ENCODE results near the gene WSCD2. TPM values are rescaled to one million over a fixed set of nuclear protein-coding genes. Genes with fewer than 3 reads are reported as not detected.

The WSCD2 gene
- total and polyA plus RNA-seq, 2 donors (not counting 1 experiment from before 2014, with no cell fraction given): 1.1 to 5.9 TPM

DNA sequence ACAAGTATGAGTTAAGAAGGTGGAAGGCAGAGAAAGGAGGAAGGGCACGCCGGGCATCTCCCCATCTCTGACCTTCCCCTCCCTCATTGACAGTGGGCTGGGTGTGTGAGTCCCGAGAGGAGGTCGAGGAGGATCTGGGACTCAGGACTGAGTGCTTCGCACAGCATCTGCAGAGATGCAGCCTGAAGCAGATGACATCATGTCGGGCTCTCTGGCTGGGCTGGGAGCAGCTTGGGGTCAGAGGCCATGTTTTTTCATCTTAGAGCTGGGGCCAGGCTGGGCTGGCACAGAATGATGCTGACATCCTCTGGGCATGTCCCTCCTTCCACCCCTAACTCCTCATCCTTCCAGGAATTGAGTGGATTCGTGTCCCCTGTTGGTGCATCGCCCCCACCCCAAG, 166.6 kb downstream of the WSCD2 start:
- Mint-ChIP-seq H3K27me3 (peaks cover 28% of the 10 kb centered on the region), H3K27ac (no peak overlapping the region), H3K4me1 (no peaks in the 10 kb centered on the region), H3K4me3 (no peak overlapping the region), H3K9me3 (ENCODE audit: insufficient read depth) (no peaks in the 10 kb centered on the region)
- Histone ChIP-seq H3K9ac (ENCODE audit: low read length) (no peak overlapping the region), H3K27me3 (replicated peaks in 1 of 4; ENCODE audit: control extremely low read depth in 1 of 4, control insufficient read depth in 3 of 4, insufficient read depth in 4 of 4, low read length in 3 of 4) (no peaks in the 10 kb centered on the region), H3K4me3 (ENCODE audit: control extremely low read depth in 1 of 5, extremely low read depth in 1 of 5, insufficient read depth in 1 of 5, low read depth in 2 of 5, low read length in 4 of 5) (no peak overlapping the region), H3K79me2 (ENCODE audit: control insufficient read depth, insufficient read depth, low read length) (no peaks in the 10 kb centered on the region), H2AFZ (ENCODE audit: insufficient read depth, low read depth, low read length, poor library complexity, severe bottlenecking) (no peak overlapping the region), H4K20me1 (ENCODE audit: control insufficient read depth, insufficient read depth, low read length, poor library complexity, severe bottlenecking) (no peaks in the 10 kb centered on the region), H3K27ac (ENCODE audit: low read length in 2 of 2) (no peak overlapping the region), H3K4me2 (replicated peaks; ENCODE audit: low read depth, low read length, poor library complexity, severe bottlenecking) (no peak overlapping the region), H3K9me3 (ENCODE audit: control extremely low read depth in 1 of 3, control insufficient read depth in 2 of 3, insufficient read depth in 1 of 3, low read length in 2 of 3) (peaks cover 0 to 8% (median 0%) of the 10 kb centered on the region in 3 donors), H3K4me1 (ENCODE audit: control insufficient read depth in 2 of 2, insufficient read depth in 2 of 2, low read length in 2 of 2) (no peaks in the 10 kb centered on the region), H3K36me3 (replicated peaks in 1 of 2; ENCODE audit: control extremely low read depth in 1 of 2, control insufficient read depth in 1 of 2, extremely low read depth in 1 of 2, insufficient read depth in 2 of 2, low read length in 1 of 2) (no peaks in the 10 kb centered on the region)
- CTCF ChIA-PET: no interaction called here
- POLR2A ChIA-PET: no interaction called here
- WGBS (ENCODE audit: insufficient coverage): 90% methylated on average over 7 of the region's 8 CpGs
- ATAC-seq (ENCODE audit: low read depth) (no peak), DNase-seq (no peak)
- intact Hi-C loops (cut with micrococcal nuclease): no loop called here
- TF ChIP-seq, protein P1, sequence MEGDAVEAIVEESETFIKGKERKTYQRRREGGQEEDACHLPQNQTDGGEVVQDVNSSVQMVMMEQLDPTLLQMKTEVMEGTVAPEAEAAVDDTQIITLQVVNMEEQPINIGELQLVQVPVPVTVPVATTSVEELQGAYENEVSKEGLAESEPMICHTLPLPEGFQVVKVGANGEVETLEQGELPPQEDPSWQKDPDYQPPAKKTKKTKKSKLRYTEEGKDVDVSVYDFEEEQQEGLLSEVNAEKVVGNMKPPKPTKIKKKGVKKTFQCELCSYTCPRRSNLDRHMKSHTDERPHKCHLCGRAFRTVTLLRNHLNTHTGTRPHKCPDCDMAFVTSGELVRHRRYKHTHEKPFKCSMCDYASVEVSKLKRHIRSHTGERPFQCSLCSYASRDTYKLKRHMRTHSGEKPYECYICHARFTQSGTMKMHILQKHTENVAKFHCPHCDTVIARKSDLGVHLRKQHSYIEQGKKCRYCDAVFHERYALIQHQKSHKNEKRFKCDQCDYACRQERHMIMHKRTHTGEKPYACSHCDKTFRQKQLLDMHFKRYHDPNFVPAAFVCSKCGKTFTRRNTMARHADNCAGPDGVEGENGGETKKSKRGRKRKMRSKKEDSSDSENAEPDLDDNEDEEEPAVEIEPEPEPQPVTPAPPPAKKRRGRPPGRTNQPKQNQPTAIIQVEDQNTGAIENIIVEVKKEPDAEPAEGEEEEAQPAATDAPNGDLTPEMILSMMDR (IDR thresholded peaks at IDR 0.05): no peak
- no peak for TF ChIP-seq EZH2 (IDR thresholded peaks at IDR 0.05; ENCODE audit: borderline replicate concordance, insufficient read depth, low read depth, low read length, poor library complexity, severe bottlenecking)

DNA sequence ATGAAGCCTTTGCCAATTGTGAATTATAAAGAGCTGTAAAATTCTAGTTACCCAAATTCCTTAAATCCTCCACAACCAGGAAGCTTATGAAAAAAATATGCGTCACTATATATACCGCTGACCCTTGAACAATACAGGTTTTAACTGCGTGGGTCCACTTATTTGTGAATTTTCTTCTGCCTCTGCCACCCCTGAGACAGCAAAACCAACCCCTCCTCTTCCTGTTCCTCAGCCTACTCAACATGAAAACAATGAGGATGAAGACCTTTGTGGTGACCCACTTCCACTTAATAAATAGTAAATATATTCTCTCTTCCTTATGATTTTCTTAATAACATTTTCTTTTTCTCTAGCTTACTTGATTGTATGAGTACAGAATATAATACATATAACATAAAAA, 167.9 kb downstream of the WSCD2 start:
- POLR2A ChIA-PET: no interaction called here
- no peak overlapping the region for H3K9ac ChIP-seq (ENCODE audit: low read length)
- intact Hi-C loops (cut with micrococcal nuclease): no loop called here
- no peak overlapping the region for H3K4me3 ChIP-seq (ENCODE audit: control extremely low read depth in 1 of 5, extremely low read depth in 1 of 5, insufficient read depth in 1 of 5, low read depth in 2 of 5, low read length in 4 of 5)
- TF ChIP-seq, protein P1 (IDR thresholded peaks at IDR 0.05): no peak
- TF ChIP-seq EZH2 (IDR thresholded peaks at IDR 0.05; ENCODE audit: borderline replicate concordance, insufficient read depth, low read depth, low read length, poor library complexity, severe bottlenecking): no peak
- H3K79me2 ChIP-seq (ENCODE audit: control insufficient read depth, insufficient read depth, low read length): no peaks in the 10 kb centered on the region
- H3K4me1 Mint-ChIP-seq: no peaks in the 10 kb centered on the region
- CTCF ChIA-PET: no interaction called here
- H3K27me3 ChIP-seq (replicated peaks in 1 of 4; ENCODE audit: control extremely low read depth in 1 of 4, control insufficient read depth in 3 of 4, insufficient read depth in 4 of 4, low read length in 3 of 4): no peaks in the 10 kb centered on the region
- H3K27ac ChIP-seq (ENCODE audit: low read length in 2 of 2): no peak overlapping the region
- WGBS (ENCODE audit: insufficient coverage): no CpG with 5 or more reads among the region's 3 CpGs
- no peak overlapping the region for H3K4me3 Mint-ChIP-seq
- DNase-seq (no peak), ATAC-seq (ENCODE audit: low read depth) (no peak)
- H3K9me3 Mint-ChIP-seq (ENCODE audit: insufficient read depth): no peaks in the 10 kb centered on the region
- no peak overlapping the region for H2AFZ ChIP-seq (ENCODE audit: insufficient read depth, low read depth, low read length, poor library complexity, severe bottlenecking)
- no peaks in the 10 kb centered on the region for H4K20me1 ChIP-seq (ENCODE audit: control insufficient read depth, insufficient read depth, low read length, poor library complexity, severe bottlenecking)
- H3K27ac Mint-ChIP-seq: no peak overlapping the region
- H3K4me2 ChIP-seq (replicated peaks; ENCODE audit: low read depth, low read length, poor library complexity, severe bottlenecking): no peak overlapping the region
- H3K36me3 ChIP-seq (replicated peaks in 1 of 2; ENCODE audit: control extremely low read depth in 1 of 2, control insufficient read depth in 1 of 2, extremely low read depth in 1 of 2, insufficient read depth in 2 of 2, low read length in 1 of 2): no peaks in the 10 kb centered on the region
- H3K4me1 ChIP-seq (ENCODE audit: control insufficient read depth in 2 of 2, insufficient read depth in 2 of 2, low read length in 2 of 2): no peaks in the 10 kb centered on the region
- peaks cover 24% of the 10 kb centered on the region for H3K27me3 Mint-ChIP-seq
- H3K9me3 ChIP-seq (ENCODE audit: control extremely low read depth in 1 of 3, control insufficient read depth in 2 of 3, insufficient read depth in 1 of 3, low read length in 2 of 3): peaks cover 0 to 8% (median 0%) of the 10 kb centered on the region in 3 donors
